OCI-LY1 (cell line): Measurements from ENCODE around the gene SPINK5.

ENCODE experiments used
- EZH2 ChIP-seq: fragments of 200-600 bp; sonication (generic), shearing (Covaris generic); IDR thresholded peaks from 2 replicates; pipeline ENCODE4 v1.8.0; 2017; ENCODE audit warnings: borderline replicate concordance, mixed run types, mild to moderate bottlenecking, antibody characterized with exemption, low read length, moderate library complexity, mixed read lengths
- TF ChIP-seq, protein P1 (sequence below): fragments of 200-600 bp; sonication (generic), shearing (Covaris generic); IDR thresholded peaks from 2 replicates; pipeline ENCODE4 v1.5.1; 2017; ENCODE audit warnings: mild to moderate bottlenecking, antibody characterized with exemption, low read length, moderate library complexity, mixed read lengths

GRCh38 chr5:148090146-148090772, 26.5 kb downstream of the SPINK5 start:
- TF ChIP-seq, protein P1, sequence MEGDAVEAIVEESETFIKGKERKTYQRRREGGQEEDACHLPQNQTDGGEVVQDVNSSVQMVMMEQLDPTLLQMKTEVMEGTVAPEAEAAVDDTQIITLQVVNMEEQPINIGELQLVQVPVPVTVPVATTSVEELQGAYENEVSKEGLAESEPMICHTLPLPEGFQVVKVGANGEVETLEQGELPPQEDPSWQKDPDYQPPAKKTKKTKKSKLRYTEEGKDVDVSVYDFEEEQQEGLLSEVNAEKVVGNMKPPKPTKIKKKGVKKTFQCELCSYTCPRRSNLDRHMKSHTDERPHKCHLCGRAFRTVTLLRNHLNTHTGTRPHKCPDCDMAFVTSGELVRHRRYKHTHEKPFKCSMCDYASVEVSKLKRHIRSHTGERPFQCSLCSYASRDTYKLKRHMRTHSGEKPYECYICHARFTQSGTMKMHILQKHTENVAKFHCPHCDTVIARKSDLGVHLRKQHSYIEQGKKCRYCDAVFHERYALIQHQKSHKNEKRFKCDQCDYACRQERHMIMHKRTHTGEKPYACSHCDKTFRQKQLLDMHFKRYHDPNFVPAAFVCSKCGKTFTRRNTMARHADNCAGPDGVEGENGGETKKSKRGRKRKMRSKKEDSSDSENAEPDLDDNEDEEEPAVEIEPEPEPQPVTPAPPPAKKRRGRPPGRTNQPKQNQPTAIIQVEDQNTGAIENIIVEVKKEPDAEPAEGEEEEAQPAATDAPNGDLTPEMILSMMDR = no peak
- TF ChIP-seq EZH2 = no peak
